Measurements from ENCODE around the gene TMC7.
"Not testable (repeated sequence)": the region's sequence is repeated elsewhere in the genome, so short reads cannot be mapped to it uniquely, and the experiment has no call there.

TMC7 gene

GRCh38 chr16:18984435-18985005 is 786 bp downstream of the TMC7 start:
- peak; percentile 32 for DNase-seq

GRCh38 chr16:18985256-18985655 is 1.5 kb downstream of the TMC7 start:
- DNase-seq: not testable (repeated sequence)

DNA sequence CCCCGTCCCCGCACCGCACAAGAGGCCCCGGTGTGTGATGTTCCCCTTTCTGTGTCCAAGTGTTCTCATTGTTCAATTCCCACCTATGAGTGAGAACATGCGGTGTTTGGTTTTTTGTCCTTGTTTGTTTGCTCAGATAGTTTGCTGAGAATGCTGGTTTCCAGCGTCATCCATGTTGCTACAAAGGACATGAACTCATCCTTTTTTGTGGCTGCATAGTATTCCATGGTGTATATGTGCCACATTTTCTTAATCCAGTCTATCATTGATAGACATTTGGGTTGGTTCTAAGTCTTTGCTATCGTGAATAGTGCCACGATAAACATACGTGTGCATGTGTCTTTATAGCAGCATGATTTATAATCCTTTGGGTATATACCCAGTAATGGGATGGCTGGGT is 8.0 kb downstream of the TMC7 start:
- not testable (repeated sequence) for DNase-seq

- not testable (repeated sequence) for DNase-seq
Measured at GRCh38 chr16:18993531-18993930, 9.8 kb downstream of the TMC7 start.

- DNase-seq: not testable (repeated sequence)
Measured at GRCh38 chr16:18994181-18994580, 10.4 kb downstream of the TMC7 start.

DNA sequence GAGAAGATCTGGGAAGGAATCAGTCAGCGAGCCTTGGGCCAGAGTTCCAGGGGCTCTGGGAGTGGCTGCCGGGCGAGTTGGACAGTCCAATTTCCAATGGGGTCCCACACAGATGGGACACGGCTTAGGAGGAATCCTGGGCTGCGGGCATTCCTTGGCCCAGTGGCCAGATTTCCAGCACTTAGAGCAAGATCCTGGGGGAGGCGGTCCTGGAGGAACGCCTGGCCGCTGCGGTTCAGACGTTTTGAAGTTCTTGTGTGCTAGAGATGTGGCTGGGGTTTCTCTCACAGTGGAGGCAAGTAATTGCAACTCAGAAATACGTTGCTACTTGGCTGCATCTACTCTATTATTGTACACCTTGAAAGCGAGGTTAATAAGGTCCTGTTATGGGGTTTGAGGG is 11.7 kb downstream of the TMC7 start:
- DNase-seq: not testable (repeated sequence)

- DNase-seq: not testable (repeated sequence)
Measured at GRCh38 chr16:18996536-18996935, 12.8 kb downstream of the TMC7 start.

- DNase-seq: not testable (repeated sequence)
Measured at GRCh38 chr16:18997001-18997400, 13.3 kb downstream of the TMC7 start.

GRCh38 chr16:18999045-18999393 is 15.3 kb downstream of the TMC7 start:
- no peak for DNase-seq

DNA sequence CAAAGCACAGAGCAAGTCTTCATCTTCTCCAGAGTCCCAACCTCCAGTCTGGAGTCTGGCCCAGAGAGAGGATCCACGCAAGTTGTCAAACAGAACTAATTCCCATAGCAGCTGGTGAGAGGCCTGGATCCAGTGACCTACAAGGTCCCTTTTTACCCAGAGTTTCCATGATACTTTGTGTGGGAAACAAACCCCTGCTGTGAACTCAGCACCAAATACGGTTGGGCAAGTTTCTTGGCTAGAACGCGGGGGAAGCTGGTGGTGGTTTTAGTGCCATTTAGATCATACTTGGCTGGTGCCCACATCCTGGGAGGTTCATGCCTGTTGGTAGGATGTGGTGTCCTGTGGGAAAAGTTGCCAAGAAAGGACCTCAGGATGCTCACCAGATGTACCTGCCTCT is 18.1 kb downstream of the TMC7 start:
- DNase-seq: peak; percentile 8

- no peak for DNase-seq
Measured at GRCh38 chr16:19003935-19004334, 20.2 kb downstream of the TMC7 start.

DNA sequence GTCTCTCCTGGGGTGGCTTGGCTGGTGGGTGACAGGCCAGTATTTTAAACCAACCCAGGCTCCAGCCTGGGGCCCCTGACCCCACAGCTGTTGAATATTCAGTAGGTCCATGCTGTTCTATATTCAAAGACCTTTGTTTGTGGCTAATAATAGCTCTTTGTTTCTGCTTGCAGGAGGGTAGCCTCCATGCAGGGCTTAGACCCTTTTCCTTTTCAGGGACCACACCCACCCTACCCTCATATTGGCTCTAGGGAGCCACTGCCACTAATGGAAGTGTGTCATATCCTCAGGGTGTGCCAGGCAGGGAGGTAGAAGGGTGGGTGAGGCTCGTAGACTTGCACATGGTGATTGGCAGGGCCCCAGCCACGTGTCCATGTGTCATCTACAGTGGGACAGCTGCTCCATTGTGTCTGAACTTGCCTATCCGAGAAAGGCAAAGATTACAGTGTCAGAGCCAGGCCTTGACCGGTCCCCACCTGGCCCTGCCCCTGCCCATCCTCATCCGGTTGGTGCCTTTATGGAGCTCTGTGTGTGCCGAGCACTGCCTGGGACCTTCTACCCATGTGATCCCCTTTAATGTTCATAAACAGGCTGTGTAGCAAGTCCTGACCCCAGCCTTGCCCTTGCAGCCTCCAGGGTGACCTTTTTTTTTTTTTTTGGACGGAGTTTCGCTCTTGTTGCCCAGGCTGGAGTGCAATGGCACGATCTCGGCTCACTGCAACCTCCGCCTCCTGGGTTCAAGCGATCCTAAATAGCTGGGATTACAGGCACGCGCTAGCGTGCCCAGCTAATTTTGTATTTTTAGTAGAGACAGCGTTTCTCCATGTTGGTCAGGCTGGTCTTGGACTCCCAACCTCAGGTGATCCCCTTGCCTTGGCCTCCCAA is 22.1 kb downstream of the TMC7 start:
- DNase-seq: peak; percentile 89

GRCh38 chr16:19006446-19007315 is 22.9 kb downstream of the TMC7 start:
- no peak for DNase-seq

GRCh38 chr16:19008245-19009169 is 24.8 kb downstream of the TMC7 start:
- no peak for DNase-seq

- DNase-seq: no peak
Measured at GRCh38 chr16:19011169-19011731, 27.5 kb downstream of the TMC7 start.

DNA sequence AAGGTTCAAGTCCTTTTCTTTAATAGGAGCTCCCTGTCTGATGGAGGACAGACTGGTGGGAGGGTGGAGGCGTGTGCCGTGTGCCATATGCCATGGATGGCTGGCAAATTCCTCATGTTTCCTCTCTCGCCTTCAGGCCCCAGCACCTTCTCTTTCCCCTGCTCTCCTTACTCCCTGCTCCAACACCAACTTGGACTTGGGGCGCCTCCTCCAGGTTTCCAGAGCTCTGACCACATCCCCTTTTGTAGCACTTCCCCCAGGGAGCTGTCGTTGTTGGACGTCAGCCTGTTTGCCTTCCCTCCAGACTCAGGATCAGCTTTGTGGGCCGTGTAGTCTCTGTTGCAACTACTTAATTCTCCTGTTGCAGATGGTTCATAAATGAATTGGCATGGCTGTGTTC is 30.7 kb downstream of the TMC7 start:
- DNase-seq: no peak

DNA sequence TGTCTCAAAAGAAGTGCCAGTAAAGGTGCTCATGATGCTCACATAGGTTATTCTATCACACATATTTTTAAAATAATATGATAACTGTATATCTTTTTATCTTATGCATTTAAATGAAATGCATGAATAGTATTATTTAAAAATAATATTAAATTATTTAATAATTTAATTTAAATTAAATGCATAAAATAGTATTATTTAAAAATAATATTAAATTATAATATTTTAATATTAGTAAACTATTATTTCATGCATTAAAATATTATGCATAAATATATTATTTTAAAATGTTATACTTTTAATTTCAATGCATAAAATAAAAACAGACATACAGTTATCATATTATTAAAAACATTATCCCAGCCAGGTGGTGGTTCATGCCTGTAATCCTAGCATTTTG is 33.4 kb downstream of the TMC7 start:
- DNase-seq: no peak

GRCh38 chr16:19020689-19021088 is 37.0 kb downstream of the TMC7 start:
- DNase-seq: no peak

- no peak for DNase-seq
Measured at GRCh38 chr16:19021747-19022146, 38.0 kb downstream of the TMC7 start.

DNA sequence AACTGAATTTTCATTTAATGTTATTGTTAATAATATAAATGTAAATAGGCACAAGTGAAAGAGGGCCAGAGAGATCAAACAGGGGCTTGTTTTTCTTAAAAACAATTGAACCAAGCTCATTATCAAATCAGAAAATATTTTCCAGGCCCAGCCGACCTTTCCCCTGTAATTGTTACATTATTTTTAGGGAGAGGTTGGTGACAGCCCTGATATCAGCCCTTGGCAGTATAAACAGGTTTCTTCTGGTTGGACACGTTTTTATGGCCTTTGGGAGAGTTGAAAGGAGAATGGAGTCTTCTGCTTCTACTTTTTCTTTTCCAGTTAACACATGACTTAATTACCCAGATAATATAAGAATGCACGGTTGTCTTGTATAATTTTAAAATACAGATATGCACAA is 43.7 kb downstream of the TMC7 start:
- no peak for DNase-seq

DNA sequence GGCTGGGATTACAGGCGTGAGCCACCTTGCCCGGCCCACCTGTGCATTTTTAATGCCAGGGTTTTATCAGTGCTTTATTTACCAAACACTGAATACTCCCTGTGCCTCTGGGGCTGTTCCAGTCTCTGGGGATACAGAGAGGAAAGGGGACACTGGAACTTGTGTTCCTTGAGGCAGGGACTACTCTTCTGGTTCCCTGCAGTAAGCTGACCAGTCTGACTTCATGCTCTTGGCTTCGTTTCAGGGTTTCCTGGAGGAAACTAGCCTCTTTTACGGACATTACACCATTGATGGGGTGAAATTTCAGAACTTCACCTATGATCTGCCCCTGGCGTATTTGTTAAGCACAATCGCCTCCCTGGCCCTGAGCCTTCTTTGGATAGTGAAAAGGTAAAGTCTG is 46.2 kb downstream of the TMC7 start:
- DNase-seq: no peak

- no peak for DNase-seq
Measured at GRCh38 chr16:19031738-19032137, 48.0 kb downstream of the TMC7 start.

Measured in midbrain (tissue), 1 donor.